ELR (cell line): ENCODE measurements around the gene CNIH4.
"Not testable (repeated sequence)": the region's sequence is repeated elsewhere in the genome, so short reads cannot be mapped to it uniquely, and the experiment has no call there.

Experiments used
- DNase-seq: peaks from one replicate; pipeline ENCODE4 v3.0.0-alpha.2; 2015; ENCODE audit warnings: low read depth

Gene CNIH4

DNA sequence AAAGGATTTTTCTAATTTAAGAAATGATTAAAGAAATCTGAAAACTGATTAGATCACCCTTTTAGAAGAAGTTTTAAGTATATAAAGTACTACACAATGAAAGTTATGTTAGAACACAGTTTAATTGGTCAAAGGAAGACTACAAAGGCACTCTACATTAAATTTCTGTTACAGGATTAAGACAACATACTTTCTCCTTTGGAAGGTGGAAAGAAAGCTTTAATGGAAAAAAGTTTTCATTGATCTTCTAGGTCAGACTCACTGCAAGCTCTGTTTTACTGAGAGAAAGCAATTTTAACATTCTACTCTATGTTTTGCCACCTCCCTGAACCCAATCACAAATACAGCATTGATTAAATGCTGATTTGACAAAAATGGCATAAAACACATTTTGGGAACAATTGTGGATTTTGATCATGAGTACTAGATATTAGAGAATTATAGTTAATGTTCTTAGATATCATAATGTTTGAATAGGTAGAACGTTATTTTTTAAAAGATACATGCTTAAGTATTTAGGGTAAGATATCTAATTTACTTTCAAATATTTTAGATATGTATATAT, 45.9 kb downstream of the CNIH4 start:
- no peak for DNase-seq

DNA sequence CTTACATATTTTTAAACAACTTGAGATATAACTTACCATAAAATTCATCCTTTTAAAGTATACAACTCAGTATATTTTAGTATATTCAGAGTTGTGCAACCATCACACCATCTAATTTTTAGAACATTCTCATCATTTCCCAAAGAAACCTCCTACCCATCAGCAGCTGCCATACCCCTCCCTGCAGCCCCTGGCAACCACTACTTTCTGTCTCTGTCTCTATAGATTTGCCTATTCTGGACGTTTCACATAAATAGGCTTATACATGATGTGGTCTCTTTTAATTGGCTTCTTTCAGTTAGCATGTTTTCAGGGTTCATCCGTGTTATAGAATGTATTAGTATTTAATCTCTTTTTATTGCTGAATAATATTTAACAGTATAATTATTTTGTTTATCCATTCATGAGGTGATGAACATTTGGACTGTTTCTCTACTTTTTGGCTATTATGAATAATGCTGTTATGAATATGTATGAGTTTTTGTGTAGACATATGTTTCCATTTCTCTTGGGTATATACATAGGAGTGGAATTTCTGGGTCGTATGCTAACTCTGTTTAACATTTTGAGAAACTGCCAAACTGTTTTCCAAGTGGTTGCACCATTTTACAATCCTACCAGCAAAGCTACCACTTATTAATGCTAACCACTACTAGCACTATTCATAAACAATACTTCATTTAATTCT, 48.4 kb downstream of the CNIH4 start:
- no peak for DNase-seq

DNA sequence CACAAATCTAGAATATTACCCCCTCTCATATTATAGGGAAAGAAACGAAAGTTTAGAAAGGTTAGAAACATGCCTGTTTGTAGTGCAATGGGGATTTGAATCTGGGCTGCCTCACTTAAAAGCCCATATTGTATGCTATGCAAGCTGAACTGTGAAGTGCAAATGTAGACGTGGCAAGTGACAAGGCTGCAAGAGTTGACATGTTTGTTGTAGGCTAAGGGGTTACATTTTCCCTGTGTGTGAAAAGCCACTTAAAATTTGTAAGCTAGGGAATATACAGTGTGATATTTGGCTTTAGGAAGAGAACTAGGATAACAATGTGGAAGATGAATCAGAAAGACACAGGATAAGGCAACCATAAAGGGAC, 48.9 kb downstream of the CNIH4 start:
- no peak for DNase-seq

DNA sequence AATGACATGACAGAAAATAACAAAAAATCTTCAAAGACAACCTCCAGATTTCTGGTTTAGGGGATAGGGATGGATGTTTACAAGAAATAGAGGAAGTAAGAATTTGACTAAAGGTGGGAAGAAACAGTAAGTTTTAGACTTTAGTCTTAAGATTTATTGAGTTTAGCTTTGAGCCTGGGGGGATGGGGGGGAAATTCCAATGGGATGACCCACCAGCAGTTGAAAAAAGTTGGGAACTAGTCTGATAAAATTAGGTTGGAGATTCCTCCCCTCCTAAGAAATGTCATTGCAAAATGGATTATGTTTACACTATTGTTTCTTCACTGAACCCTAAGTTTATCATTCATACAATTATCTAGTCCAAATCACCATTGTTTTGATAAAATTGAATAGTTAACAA, 49.5 kb downstream of the CNIH4 start:
- peak; percentile 56 for DNase-seq

DNA sequence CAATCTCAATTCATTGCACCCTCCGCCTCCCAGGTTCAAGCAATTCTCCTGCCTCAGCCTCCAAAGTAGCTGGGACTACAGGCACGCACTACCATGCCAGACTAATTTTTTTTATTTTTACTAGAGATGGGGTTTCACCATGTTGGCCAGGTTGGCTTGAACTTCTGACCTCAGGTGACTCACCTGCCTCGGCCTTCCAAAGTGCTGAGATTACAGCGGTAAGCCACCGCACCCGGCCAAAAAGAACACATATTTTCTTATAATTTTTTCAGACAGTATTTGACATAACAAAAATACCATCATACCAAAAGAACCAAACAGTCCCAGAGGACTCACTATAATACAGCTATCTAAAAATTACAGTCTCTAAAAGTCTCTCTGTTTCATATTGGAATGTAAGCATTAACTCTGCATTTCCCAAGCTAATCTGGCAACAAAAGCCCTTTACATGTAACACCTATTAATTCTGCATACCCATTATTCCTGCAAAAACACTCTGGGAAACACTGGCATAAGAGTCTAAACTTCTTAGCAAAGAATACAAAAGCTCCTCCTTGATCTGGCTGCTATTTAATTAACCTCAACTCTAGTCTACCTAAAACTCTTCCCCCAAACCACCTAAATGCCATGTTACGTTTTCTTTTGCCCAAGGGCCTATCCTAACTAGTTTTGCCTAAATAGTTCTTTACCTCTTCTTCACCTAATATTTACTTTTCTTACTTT, 51.1 kb downstream of the CNIH4 start:
- DNase-seq = peak; percentile 29

DNA sequence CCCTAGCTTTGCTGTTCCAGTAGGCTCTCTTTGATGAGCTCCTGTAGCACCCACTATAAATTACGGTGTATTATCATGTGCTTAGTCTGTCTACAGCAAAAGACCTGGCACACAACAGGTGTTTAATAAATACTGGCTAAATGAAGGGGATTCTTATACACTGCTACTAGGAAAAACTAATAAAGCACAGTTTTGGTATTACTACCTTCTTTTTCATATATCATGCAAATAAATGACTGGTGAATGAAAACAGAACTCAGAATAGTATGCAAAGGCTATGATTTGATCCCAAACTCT, 51.6 kb downstream of the CNIH4 start:
- DNase-seq = no peak

DNA sequence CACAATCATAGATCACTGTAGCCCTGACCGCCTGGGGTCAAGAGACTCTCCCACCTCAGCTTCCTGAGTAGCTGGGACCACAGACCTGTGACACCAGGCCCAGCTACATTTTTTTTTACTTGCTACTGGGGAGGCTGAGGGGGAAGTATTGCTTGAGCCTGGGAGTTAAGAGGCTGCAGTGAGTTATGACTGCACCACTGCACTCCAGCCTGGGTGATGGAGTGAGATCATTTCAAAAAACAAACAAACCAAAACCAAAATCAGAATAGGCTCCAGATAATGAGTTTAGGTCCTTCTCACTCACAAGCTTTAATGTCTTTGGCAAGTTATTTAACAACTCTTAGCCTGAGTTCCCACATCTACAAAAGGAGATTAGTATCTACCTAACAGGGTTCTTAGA, 55.1 kb downstream of the CNIH4 start:
- DNase-seq = peak; percentile 24

DNA sequence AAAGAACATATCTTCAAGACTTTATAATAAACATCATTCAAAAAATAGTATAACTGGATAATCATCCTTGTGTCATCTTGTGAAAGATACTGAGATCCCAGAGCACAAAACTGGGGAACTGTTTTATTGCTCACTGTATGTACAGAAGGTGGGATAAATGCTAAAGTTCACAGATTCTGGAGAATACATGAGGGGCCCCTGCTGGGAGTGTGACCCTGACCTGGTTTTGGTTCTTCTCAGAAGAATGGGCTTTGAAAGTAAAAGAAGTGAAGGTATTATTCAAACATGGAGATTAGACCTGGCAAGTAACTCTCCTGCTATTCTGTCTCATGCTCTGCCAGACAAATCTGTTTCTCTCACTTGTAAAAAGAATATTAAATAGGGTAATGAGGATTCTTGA, 63.4 kb downstream of the CNIH4 start:
- DNase-seq = no peak

DNA sequence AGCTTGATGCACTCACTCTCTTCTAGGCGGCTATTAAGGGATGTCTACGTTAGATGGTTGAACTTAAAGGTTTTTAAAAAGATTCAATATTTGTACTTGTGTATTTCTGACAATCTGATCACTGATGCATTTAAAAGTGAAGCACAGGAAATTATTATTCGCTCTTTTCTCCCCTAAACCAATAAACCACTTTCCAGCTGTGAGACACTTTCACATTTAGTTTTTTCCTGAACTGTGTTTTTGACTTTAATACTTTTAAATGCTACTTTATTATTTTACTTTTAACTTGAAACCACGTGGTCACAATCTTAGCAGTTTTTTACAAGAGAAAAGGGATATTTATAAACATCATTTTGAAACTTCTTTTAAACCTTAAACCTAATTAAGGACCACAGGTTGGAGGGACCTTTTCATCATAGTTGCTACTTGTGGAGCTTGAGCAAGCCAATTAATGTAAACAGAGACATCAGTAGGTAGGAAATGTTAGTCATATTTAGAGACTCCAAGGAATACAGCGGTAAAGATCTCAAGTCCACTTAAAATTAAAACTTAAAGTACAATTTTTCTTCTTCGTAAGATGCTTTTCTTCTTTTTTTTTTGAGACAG, 68.7 kb downstream of the CNIH4 start:
- DNase-seq = no peak

DNA sequence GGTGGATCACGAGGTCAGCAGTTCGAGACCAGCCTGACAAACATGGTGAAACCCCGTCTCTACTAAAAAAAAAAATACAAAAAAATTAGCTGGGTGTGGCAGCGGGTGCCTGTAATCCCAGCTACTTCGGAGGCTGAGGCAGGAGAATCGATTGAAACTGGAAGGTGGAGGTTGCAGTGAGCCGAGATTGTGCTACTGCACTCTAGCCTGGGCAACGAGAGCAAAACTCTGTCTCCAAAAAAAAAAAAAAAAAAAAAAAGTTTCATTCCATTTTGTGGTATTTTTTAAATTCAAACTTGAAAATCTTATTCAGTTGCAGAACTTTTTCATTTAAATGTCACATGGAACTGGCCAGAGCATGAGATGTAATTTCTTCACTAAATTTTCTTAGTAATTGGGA, 70.2 kb downstream of the CNIH4 start:
- not testable (repeated sequence) for DNase-seq

DNA sequence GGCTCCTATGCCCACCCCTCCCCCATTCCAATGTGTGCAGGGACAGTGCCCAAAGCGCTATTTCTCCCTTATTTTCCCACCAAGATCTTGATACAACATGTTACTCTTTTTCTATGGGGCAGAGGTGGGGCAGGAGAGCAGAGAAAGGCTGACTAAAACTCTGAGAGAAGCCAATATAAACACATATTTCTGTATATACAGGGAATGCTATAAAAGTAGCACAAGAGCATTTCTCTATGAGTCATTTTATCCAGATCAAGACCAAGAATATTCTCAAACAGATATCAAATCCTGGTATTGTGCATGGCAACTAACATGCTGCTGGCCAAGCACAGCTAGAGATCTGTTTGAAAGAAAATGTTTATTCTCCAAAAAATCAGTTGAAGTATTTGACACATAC, 70.7 kb downstream of the CNIH4 start:
- peak; percentile 86 for DNase-seq

DNA sequence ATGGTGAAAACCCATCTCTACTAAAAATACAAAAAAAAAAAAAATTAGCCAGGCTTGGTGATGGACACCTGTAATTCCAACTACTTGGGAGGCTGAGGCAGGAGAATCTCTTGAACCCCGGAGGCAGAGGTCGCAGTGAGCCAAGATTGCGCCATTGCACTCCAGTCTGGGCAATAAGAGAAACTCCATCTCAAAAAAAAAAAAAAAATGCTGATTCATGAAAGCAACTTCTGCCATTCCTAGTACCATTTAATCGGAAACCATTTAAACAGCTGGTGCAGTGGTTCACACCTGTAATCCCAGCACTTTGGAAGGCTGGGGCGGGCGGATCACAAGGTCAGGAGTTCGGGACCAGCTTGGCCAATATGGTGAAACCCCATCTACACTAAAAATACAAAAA, 72.0 kb downstream of the CNIH4 start:
- not testable (repeated sequence) for DNase-seq
